ENCODE measurements around the gene MAP3K7CL. TPM values are rescaled to one million over a fixed set of nuclear protein-coding genes. Genes with fewer than 3 reads are reported as not detected.

Gene MAP3K7CL
- total and polyA plus RNA-seq, 2 experiments from 2014 or later = 0.12 TPM; not detected in 1

DNA sequence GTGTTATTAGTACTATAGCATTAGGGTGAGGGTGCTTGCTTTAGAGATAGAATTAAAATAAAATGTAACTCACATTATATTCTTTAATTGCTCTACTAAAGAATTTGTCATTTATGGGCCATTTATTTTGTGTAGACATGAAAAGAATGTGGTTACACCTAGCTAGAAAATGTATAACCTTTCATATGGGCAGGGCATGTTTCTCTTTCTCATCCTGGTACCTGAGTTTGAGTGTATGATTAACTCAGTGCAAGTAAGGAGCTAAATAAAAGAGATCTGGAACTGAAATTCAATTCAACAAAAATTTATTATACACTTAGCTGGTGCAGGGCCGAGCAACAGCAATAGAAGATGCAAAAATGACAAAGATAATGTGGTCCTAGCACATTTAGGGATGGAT lies 47.4 kb downstream of the MAP3K7CL start:
- TF ChIP-seq CTCF (IDR thresholded peaks at IDR 0.05; ENCODE audit: low read depth, low read length) = no peak
- H3K27me3 ChIP-seq = no peaks in the 10 kb centered on the region
- no peaks in the 10 kb centered on the region for H3K9me3 ChIP-seq (ENCODE audit: low read depth)
- peaks cover 5% of the 10 kb centered on the region for H3K4me1 ChIP-seq (ENCODE audit: low read depth)
- no peak for DNase-seq (ENCODE audit: low read depth in 1 of 2, low spot score in 1 of 2)
- no peak overlapping the region for H3K4me3 ChIP-seq
- no peak overlapping the region for H3K27ac ChIP-seq
- H3K36me3 ChIP-seq = no peaks in the 10 kb centered on the region

- no peak for DNase-seq (ENCODE audit: low read depth in 1 of 2, low spot score in 1 of 2)
- Histone ChIP-seq H3K27me3 (no peaks in the 10 kb centered on the region), H3K4me3 (no peak overlapping the region), H3K27ac (no peak overlapping the region), H3K9me3 (ENCODE audit: low read depth) (no peaks in the 10 kb centered on the region), H3K4me1 (ENCODE audit: low read depth) (peaks cover 5% of the 10 kb centered on the region), H3K36me3 (no peaks in the 10 kb centered on the region)
- TF ChIP-seq CTCF (IDR thresholded peaks at IDR 0.05; ENCODE audit: low read depth, low read length) = no peak
These were observed 48.5 kb downstream of the MAP3K7CL start for GRCh38 chr21:29178926-29179325.

DNA sequence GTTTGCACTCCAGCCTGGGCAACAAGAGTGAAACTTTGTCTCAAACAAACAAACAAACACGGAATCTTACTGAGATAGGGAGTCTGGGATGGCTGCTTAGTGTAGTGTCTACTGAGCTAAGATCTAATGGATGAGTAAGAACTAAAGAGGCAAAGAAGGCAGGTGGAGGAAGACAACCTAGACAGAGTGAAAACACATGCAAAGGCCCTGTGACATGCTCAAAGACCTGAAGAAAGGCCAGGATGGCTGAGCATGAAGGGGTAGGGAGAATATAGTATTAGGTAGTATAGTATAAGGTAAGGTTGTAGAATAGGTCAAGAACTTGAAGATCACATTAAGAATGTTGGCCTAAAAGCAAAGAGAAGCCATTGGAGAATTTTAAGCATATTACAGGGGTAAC lies 49.1 kb downstream of the MAP3K7CL start:
- Histone ChIP-seq H3K4me3 (no peak overlapping the region), H3K4me1 (ENCODE audit: low read depth) (peaks cover 5% of the 10 kb centered on the region), H3K27ac (no peak overlapping the region), H3K27me3 (no peaks in the 10 kb centered on the region), H3K36me3 (no peaks in the 10 kb centered on the region), H3K9me3 (ENCODE audit: low read depth) (no peaks in the 10 kb centered on the region)
- DNase-seq (ENCODE audit: low read depth in 1 of 2, low spot score in 1 of 2) = no peak
- TF ChIP-seq CTCF (IDR thresholded peaks at IDR 0.05; ENCODE audit: low read depth, low read length) = no peak

DNA sequence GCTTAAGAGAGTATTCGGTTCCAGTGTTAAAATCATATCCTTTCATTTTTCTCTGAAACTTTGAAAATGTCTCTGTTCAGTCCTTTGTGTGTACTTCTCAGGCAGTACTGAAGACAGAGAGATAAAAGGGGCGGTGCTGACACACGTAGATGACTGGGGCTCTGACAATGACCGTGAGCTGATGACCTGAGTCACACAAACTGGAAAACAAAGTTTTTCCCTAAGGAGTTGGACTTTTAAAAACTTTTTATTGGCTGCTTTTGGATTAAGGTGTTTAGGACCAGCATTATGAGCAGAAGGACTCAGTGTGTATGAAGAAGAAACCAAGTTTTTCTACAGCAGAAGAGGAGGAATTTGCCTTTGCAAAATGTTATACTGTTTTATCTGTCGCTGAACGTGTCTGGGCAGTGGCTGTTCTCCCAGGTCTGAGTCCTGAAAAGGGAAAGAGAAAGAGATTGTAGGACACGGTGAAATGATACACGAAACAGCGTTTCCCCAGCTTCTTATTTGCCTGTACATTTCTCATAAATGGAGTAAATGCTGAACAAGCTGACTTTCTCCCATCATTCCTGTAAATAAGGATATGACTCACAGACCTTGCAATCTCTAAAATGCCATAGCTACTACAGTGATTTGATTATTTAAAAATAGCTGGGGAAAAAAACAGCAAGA lies 51.5 kb downstream of the MAP3K7CL start:
- Histone ChIP-seq H3K27ac (no peak overlapping the region), H3K9me3 (ENCODE audit: low read depth) (no peaks in the 10 kb centered on the region), H3K4me1 (ENCODE audit: low read depth) (peaks cover 5% of the 10 kb centered on the region), H3K36me3 (no peaks in the 10 kb centered on the region), H3K4me3 (no peak overlapping the region), H3K27me3 (no peaks in the 10 kb centered on the region)
- peak; percentile 23 to 89 for DNase-seq (ENCODE audit: low read depth in 1 of 2, low spot score in 1 of 2)
- TF ChIP-seq CTCF (IDR thresholded peaks at IDR 0.05; ENCODE audit: low read depth, low read length) = no peak

DNA sequence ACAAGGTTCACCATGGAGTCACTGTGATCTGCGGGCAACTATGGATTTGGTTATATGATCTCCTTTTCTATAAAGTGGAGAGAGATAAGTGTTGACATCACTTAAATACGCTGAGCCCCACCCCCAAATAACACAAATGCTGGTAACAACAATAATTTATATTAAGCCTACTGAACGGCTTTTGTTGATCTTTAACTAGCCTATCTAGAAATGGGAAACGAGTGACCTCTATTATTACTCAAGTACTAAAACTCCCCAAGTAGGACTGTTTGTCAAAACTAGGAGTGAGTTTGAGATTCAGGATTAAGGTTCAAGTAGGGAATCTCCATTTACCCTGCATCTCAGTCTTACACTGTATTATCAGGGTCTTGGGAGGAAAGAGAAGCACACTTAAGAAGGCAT lies 52.2 kb downstream of the MAP3K7CL start:
- no peak for TF ChIP-seq CTCF (IDR thresholded peaks at IDR 0.05; ENCODE audit: low read depth, low read length)
- Histone ChIP-seq H3K9me3 (ENCODE audit: low read depth) (no peaks in the 10 kb centered on the region), H3K27ac (no peak overlapping the region), H3K4me1 (ENCODE audit: low read depth) (peaks cover 5% of the 10 kb centered on the region), H3K4me3 (no peak overlapping the region), H3K36me3 (no peaks in the 10 kb centered on the region), H3K27me3 (no peaks in the 10 kb centered on the region)
- no peak for DNase-seq (ENCODE audit: low read depth in 1 of 2, low spot score in 1 of 2)
